Heart right ventricle (tissue), 16 donors: ENCODE measurements around the gene TBC1D23. TPM values are rescaled to one million over a fixed set of nuclear protein-coding genes. Genes with fewer than 3 reads are reported as not detected.

Source experiments
- ATAC-seq, 8 donors: fragments of 200-7000 bp; cut with Tn5 transposase; one replicate each; pipeline ENCODE4 v1.9.1; 2020; ENCODE audit warnings: mild to moderate bottlenecking in 8 of 8, moderate library complexity in 8 of 8, moderate number of reproducible peaks in 1 of 8
- DNase-seq, 2 donors: peaks; one replicate each; pipeline ENCODE4 v3.0.0-alpha.2; 2020
- H3K27ac ChIP-seq, 10 donors: fragments of 200-600 bp; sonication (generic) in 2 of 10; one replicate each; pipeline versions ENCODE4 v1.5.0 to v1.8.0; 2020 to 2022; ENCODE audit warnings: mild to moderate bottlenecking in 3 of 10
- H3K27me3 ChIP-seq, 7 donors: fragments of 200-600 bp; one replicate each; pipeline ENCODE4 v1.8.0; 2021 to 2022; ENCODE audit warnings: mild to moderate bottlenecking in 2 of 7
- H3K36me3 ChIP-seq, 9 donors: fragments of 200-600 bp; sonication (generic) in 1 of 9; one replicate each; pipeline versions ENCODE4 v1.5.0 to v1.8.0; 2020 to 2022; ENCODE audit warnings: mild to moderate bottlenecking in 2 of 9
- H3K4me1 ChIP-seq, 9 donors: fragments of 200-600 bp; sonication (generic) in 1 of 9; one replicate each; pipeline versions ENCODE4 v1.5.0 to v1.8.0; 2020 to 2022; ENCODE audit warnings: mild to moderate bottlenecking in 4 of 9
- H3K4me3 ChIP-seq, 10 donors: fragments of 200-600 bp; sonication (generic) in 2 of 10; one replicate each; pipeline versions ENCODE4 v1.5.0 to v1.8.0; 2020 to 2022; ENCODE audit warnings: mild to moderate bottlenecking in 7 of 10, moderate library complexity in 2 of 10
- H3K9me3 ChIP-seq, 11 donors: fragments of 200-600 bp in 10 of 11; sonication (generic) in 2 of 11; one replicate each; pipeline versions ENCODE4 v1.5.0 to v1.8.0; 2013 to 2022; ENCODE audit warnings: mild to moderate bottlenecking in 2 of 11, control low read depth in 1 of 11, moderate library complexity in 1 of 11
- CTCF ChIP-seq, 9 donors: fragments of 200-600 bp; sonication (generic) in 2 of 9; IDR thresholded peaks; one replicate each; pipeline versions ENCODE4 v1.5.0 to v1.8.0; 2021 to 2022; ENCODE audit warnings: antibody characterized with exemption in 9 of 9, mild to moderate bottlenecking in 5 of 9, moderate library complexity in 1 of 9
- whole genome bisulfite sequencing, 2 donors: extraction: QIAGEN DNeasy Blood & Tissue Kit; methylation state at CpG; one replicate each; pipeline ENCODE4 v1.1.7; 2013; ENCODE audit warnings: inconsistent platforms in 1 of 2; 5-methylcytosine and 5-hydroxymethylcytosine counted together
- intact Hi-C, 10 donors: fragments of 100-400 bp; cut with DNase I; formaldehyde crosslinking; loops; one replicate each; pipeline versions ENCODE4 v1.11.1 to v1.14.2; 2022
- polyA plus RNA-seq, 2 donors: library from polyadenylated mRNA; stranded (reverse); fragments of 200-250 nt; gene quantifications; one replicate each; pipeline ENCODE4 v1.2.3, GENCODE V29; 2013
- total RNA-seq, 10 donors: library from RNA; stranded (reverse); fragmentation: NEBNext Ultra II Directional in 3 of 10; extraction: Animal tissue kit (Norgen Biotek cat#: 25700) in 3 of 10; gene quantifications; one replicate each; pipeline versions ENCODE4 v1.2.1 to v1.2.4, GENCODE V29; 2021 to 2023
- donor health status: Arrhythmogenic right ventricular cardiomyopathy.
- donor health status: ischemic (EF 13 %, LVEDD 7.1; RV severe dilation, severe dysfunction).
- donor health status: healthy with polysubstance abuse.
- donor health status: DM: no; HTN: yes; CAD: no.
- donor health status: DM: no; HTN: no; CAD: no.
- donor health status: ischemic (EF 25% LVEDD 6.9; RV normal size, moderate dysfunction).
- donor health status: ischemic (EF 25% LVEDD 5.7; RV mildly dilated, moderate dysfunction).
- donor health status: healthy.
- donor health status: DM: yes; HTN: yes; CAD: no.
- donor health status: Ischemic cardiomyopathy.
- donor health status: ischemic (EF 35%, LVEDD 5.7; RV mildly dilated, moderate dysfunction).
- donor health status: nonischemic (EF 11% LVEDD 7.7; RV severe dilation, severe dysfunction).
- donor health status: DM: yes; HTN: yes; CAD: no.
- donor health status: PGD.
- donor health status: ischemic (EF 29% LVEDD 5.4; RV normal size, mild dysfunction).
- donor health status: nonischemic (EF 23%, LVEDD 6.1; RV moderate dilation, normal function).

Gene TBC1D23
- total and polyA plus RNA-seq, 12 donors = 18.8 to 40.4 (median 28.7) TPM

DNA sequence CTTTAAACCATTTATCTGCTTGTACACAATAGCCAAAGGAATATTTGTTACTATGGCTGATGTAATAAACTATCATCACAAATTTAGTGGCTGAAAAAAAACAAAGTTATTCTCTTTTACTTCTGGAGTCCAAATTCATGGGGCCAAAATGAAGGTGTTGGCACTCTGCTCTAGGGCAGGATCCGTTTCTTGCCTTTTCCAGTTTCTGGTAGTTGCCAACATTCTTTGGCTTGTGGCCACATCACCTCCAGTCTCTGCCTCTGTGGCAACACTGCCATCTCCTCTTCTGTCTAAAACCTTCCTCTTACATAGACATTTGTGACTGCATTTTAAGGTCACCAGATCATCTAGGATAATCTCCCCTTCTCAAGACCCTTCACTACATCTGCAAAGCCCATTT is 101.1 kb downstream of the TBC1D23 start:
- H3K4me3 ChIP-seq = no peak overlapping the region
- H3K36me3 ChIP-seq = peaks cover 0 to 99% (median 45%) of the 10 kb centered on the region in 9 donors
- H3K4me1 ChIP-seq = no peaks in the 10 kb centered on the region
- intact Hi-C loops = no loop called here
- no peak for ATAC-seq
- 59 to 69% methylated on average over 1 of the region's 1 CpG for WGBS, 2 donors
- no peak for TF ChIP-seq CTCF (IDR thresholded peaks at IDR 0.05)
- DNase-seq = no peak
- H3K27me3 ChIP-seq = no peaks in the 10 kb centered on the region
- H3K27ac ChIP-seq = no peak overlapping the region
- peaks cover 0 to 13% (median 6%) of the 10 kb centered on the region in 11 donors for H3K9me3 ChIP-seq

DNA sequence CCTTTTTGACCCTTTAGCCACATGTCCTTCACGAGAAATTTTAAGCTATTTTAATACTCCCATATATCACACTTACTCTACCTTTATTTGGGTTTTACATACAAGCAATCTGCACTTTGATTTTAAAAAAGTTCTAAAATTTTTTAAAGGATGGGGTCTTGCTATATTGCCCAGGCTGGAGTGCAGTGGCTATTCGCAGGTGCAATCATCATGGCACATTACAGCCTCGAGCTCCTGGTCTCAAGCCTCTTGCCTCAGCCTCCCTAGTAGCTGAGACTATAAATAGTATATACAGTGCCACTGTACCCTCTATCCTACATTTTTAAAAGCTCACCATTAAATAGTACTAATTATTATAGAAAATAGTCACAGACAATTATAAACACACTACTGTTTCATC is 103.6 kb downstream of the TBC1D23 start:
- Histone ChIP-seq H3K9me3 (peaks cover 0 to 13% (median 6%) of the 10 kb centered on the region in 11 donors), H3K27ac (no peak overlapping the region), H3K36me3 (peaks cover 0 to 99% (median 50%) of the 10 kb centered on the region in 9 donors), H3K27me3 (no peaks in the 10 kb centered on the region), H3K4me1 (peaks cover 0 to 4% (median 0%) of the 10 kb centered on the region in 9 donors), H3K4me3 (no peak overlapping the region)
- intact Hi-C loops = no loop called here
- 90 to 95% methylated on average over 3 of the region's 3 CpGs for WGBS, 2 donors
- ATAC-seq (no peak), DNase-seq (no peak)
- TF ChIP-seq CTCF (IDR thresholded peaks at IDR 0.05) = no peak

- intact Hi-C loops = no loop called here
- no peak for DNase-seq
- ATAC-seq = no peak
- Histone ChIP-seq H3K27ac (no peak overlapping the region), H3K9me3 (peaks cover 0 to 13% (median 6%) of the 10 kb centered on the region in 11 donors), H3K4me1 (peaks cover 0 to 4% (median 0%) of the 10 kb centered on the region in 9 donors), H3K4me3 (no peak overlapping the region), H3K36me3 (peaks cover 0 to 100% (median 56%) of the 10 kb centered on the region in 9 donors), H3K27me3 (no peaks in the 10 kb centered on the region)
- 67 to 79% methylated on average over 2 of the region's 2 CpGs for WGBS, 2 donors
- no peak for TF ChIP-seq CTCF (IDR thresholded peaks at IDR 0.05)
Observed at GRCh38 chr3:100366424-100366823, 105.6 kb downstream of the TBC1D23 start.

DNA sequence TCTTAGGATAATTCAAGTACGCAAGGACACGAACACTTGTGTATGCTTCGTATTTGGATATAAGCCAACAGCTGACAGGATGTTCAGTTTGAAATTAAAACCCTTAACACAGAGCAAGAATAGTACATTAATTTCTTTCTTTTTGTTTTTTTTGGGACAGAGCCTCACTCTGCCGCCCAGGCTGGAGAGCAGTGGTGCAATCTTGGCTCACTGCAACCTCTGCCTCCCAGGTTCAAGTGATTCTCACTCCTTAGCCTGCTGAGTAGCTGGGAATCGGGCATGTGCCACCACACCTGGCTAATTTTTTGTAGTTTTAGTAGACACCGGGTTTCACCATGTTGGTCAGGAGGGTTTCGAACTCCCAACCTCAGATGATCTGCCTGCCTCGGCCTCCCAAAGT is 107.6 kb downstream of the TBC1D23 start:
- 60 to 76% methylated on average over 8 of the region's 8 CpGs for WGBS, 2 donors
- DNase-seq = no peak
- intact Hi-C loops = no loop called here

More for the DNA sequence above, 107.6 kb downstream of the TBC1D23 start:
- ATAC-seq = no peak
- H3K27me3 ChIP-seq = no peaks in the 10 kb centered on the region
- no peak overlapping the region for H3K4me3 ChIP-seq
- no peak overlapping the region for H3K27ac ChIP-seq
- peaks cover 0 to 100% (median 45%) of the 10 kb centered on the region in 9 donors for H3K36me3 ChIP-seq
- H3K9me3 ChIP-seq = no peaks in the 10 kb centered on the region
- no peak for TF ChIP-seq CTCF (IDR thresholded peaks at IDR 0.05)
- H3K4me1 ChIP-seq = peaks cover 0 to 4% (median 0%) of the 10 kb centered on the region in 9 donors
